GM18507 (cell line): ENCODE measurements around the gene PREX1.
A peak's percentile ranks its signal among the peaks of the same experiment; 100 is the strongest.
"Not testable (repeated sequence)": the region's sequence is repeated elsewhere in the genome, so short reads cannot be mapped to it uniquely, and the experiment has no call there.

Experiments
- DNase-seq: peaks from one replicate; pipeline ENCODE4 v3.0.0; 2011; ENCODE audit warnings: low read depth; ENCODE audit not compliant: insufficient read length; ENCODE audit errors: extremely low spot score
- FAIRE-seq: peaks from 2 replicates; lab custom pipeline; 2011; peaks lifted over from hg19 to GRCh38; lab: Jason Lieb, UNC

The PREX1 gene

GRCh38 chr20:48765359-48765758 lies 62.4 kb downstream of the PREX1 start:
- no peak for DNase-seq
- no peak for FAIRE-seq

- DNase-seq (no peak), FAIRE-seq (no peak)
These were observed 64.4 kb downstream of the PREX1 start for GRCh38 chr20:48763216-48763914.

GRCh38 chr20:48761874-48762273 lies 65.9 kb downstream of the PREX1 start:
- FAIRE-seq (no peak), DNase-seq (no peak)

GRCh38 chr20:48761023-48761785 lies 66.6 kb downstream of the PREX1 start:
- FAIRE-seq, result peak; percentile 77
- no peak for DNase-seq

- FAIRE-seq (peak; percentile 90), DNase-seq (no peak)
These were observed 67.3 kb downstream of the PREX1 start for GRCh38 chr20:48760403-48760983.

- FAIRE-seq (peak; percentile 42), DNase-seq (no peak)
These were observed 68.1 kb downstream of the PREX1 start for GRCh38 chr20:48759631-48760245.

- DNase-seq, result no peak
- FAIRE-seq, result no peak
These were observed 69.5 kb downstream of the PREX1 start for GRCh38 chr20:48758206-48758820.

GRCh38 chr20:48756774-48757173 lies 71.0 kb downstream of the PREX1 start:
- not testable (repeated sequence) for FAIRE-seq, DNase-seq

- FAIRE-seq, result no peak
- DNase-seq, result no peak
These were observed 73.5 kb downstream of the PREX1 start for GRCh38 chr20:48754292-48754691.

- FAIRE-seq (no peak), DNase-seq (no peak)
These were observed 74.8 kb downstream of the PREX1 start for GRCh38 chr20:48752963-48753362.

GRCh38 chr20:48751871-48752270 lies 75.9 kb downstream of the PREX1 start:
- FAIRE-seq (peak; percentile 31), DNase-seq (no peak)

- no peak for FAIRE-seq
- DNase-seq, result no peak
These were observed 76.7 kb downstream of the PREX1 start for GRCh38 chr20:48750941-48751635.

- FAIRE-seq, result no peak
- DNase-seq, result no peak
These were observed 77.4 kb downstream of the PREX1 start for GRCh38 chr20:48750376-48750775.

- DNase-seq (no peak), FAIRE-seq (no peak)
These were observed 78.4 kb downstream of the PREX1 start for GRCh38 chr20:48749437-48749836.

- no peak for DNase-seq
- no peak for FAIRE-seq
These were observed 79.2 kb downstream of the PREX1 start for GRCh38 chr20:48748556-48748955.

- DNase-seq (no peak), FAIRE-seq (no peak)
These were observed 79.9 kb downstream of the PREX1 start for GRCh38 chr20:48747840-48748414.

- DNase-seq, result no peak
- FAIRE-seq, result no peak
These were observed 82.5 kb downstream of the PREX1 start for GRCh38 chr20:48745330-48745729.

GRCh38 chr20:48744515-48744914 lies 83.3 kb downstream of the PREX1 start:
- FAIRE-seq, result no peak
- DNase-seq, result no peak

GRCh38 chr20:48743807-48744206 lies 84.0 kb downstream of the PREX1 start:
- DNase-seq, result no peak
- no peak for FAIRE-seq
